Measurements from ENCODE around the gene APOL3. TPM values are rescaled to one million over a fixed set of nuclear protein-coding genes. Genes with fewer than 3 reads are reported as not detected.
"Not testable (repeated sequence)": the region's sequence is repeated elsewhere in the genome, so short reads cannot be mapped to it uniquely, and the experiment has no call there.

APOL3 gene
- total RNA-seq, 1 experiment from 2014 or later: 0.28 TPM

GRCh38 chr22:36141481-36141880 is 19.1 kb downstream of the APOL3 start:
- no peaks in the 10 kb centered on the region for H3K27me3 ChIP-seq (ENCODE audit: control insufficient read depth, insufficient read depth, low read length)

GRCh38 chr22:36138709-36139108 is 21.8 kb downstream of the APOL3 start:
- not testable (repeated sequence) for H3K36me3 ChIP-seq (replicated peaks; ENCODE audit: control insufficient read depth, insufficient read depth, low read length); DNase-seq; H3K4me3 ChIP-seq (ENCODE audit: insufficient read depth, low read depth, low read length); H3K27me3 ChIP-seq (ENCODE audit: control insufficient read depth, insufficient read depth, low read length)

More at GRCh38 chr22:36141481-36141880, 19.1 kb downstream of the APOL3 start:
- Histone ChIP-seq H3K36me3 (replicated peaks; ENCODE audit: control insufficient read depth, insufficient read depth, low read length) (no peaks in the 10 kb centered on the region), H3K4me3 (ENCODE audit: insufficient read depth, low read depth, low read length) (no peak overlapping the region)
- DNase-seq: no peak

GRCh38 chr22:36136988-36137387 is 23.6 kb downstream of the APOL3 start:
- DNase-seq: no peak
- Histone ChIP-seq H3K4me3 (ENCODE audit: insufficient read depth, low read depth, low read length) (no peak overlapping the region), H3K27me3 (ENCODE audit: control insufficient read depth, insufficient read depth, low read length) (no peaks in the 10 kb centered on the region), H3K36me3 (replicated peaks; ENCODE audit: control insufficient read depth, insufficient read depth, low read length) (no peaks in the 10 kb centered on the region)

- Histone ChIP-seq H3K4me3 (ENCODE audit: insufficient read depth, low read depth, low read length) (no peak overlapping the region), H3K36me3 (replicated peaks; ENCODE audit: control insufficient read depth, insufficient read depth, low read length) (no peaks in the 10 kb centered on the region), H3K27me3 (ENCODE audit: control insufficient read depth, insufficient read depth, low read length) (no peaks in the 10 kb centered on the region)
- no peak for DNase-seq
These were observed 24.1 kb downstream of the APOL3 start for GRCh38 chr22:36136475-36136874.

GRCh38 chr22:36135306-36135980 is 25.1 kb downstream of the APOL3 start:
- no peaks in the 10 kb centered on the region for H3K36me3 ChIP-seq (replicated peaks; ENCODE audit: control insufficient read depth, insufficient read depth, low read length)
- H3K27me3 ChIP-seq (ENCODE audit: control insufficient read depth, insufficient read depth, low read length): no peaks in the 10 kb centered on the region
- H3K4me3 ChIP-seq (ENCODE audit: insufficient read depth, low read depth, low read length): no peak overlapping the region
- no peak for DNase-seq

- Histone ChIP-seq H3K36me3 (replicated peaks; ENCODE audit: control insufficient read depth, insufficient read depth, low read length) (no peaks in the 10 kb centered on the region), H3K27me3 (ENCODE audit: control insufficient read depth, insufficient read depth, low read length) (no peaks in the 10 kb centered on the region), H3K4me3 (ENCODE audit: insufficient read depth, low read depth, low read length) (no peak overlapping the region)
- no peak for DNase-seq
These were observed 26.4 kb downstream of the APOL3 start for GRCh38 chr22:36134182-36134581.

- Histone ChIP-seq H3K36me3 (replicated peaks; ENCODE audit: control insufficient read depth, insufficient read depth, low read length) (no peaks in the 10 kb centered on the region), H3K4me3 (ENCODE audit: insufficient read depth, low read depth, low read length) (no peak overlapping the region), H3K27me3 (ENCODE audit: control insufficient read depth, insufficient read depth, low read length) (no peaks in the 10 kb centered on the region)
- peak; percentile 47 for DNase-seq
These were observed 28.6 kb downstream of the APOL3 start for GRCh38 chr22:36131907-36132306.

- H3K36me3 ChIP-seq (replicated peaks; ENCODE audit: control insufficient read depth, insufficient read depth, low read length): no peaks in the 10 kb centered on the region
- no peak for DNase-seq
- peaks cover 5% of the 10 kb centered on the region for H3K27me3 ChIP-seq (ENCODE audit: control insufficient read depth, insufficient read depth, low read length)
- no peak overlapping the region for H3K4me3 ChIP-seq (ENCODE audit: insufficient read depth, low read depth, low read length)
These were observed 30.8 kb downstream of the APOL3 start for GRCh38 chr22:36129486-36130388.

- Histone ChIP-seq H3K36me3 (replicated peaks; ENCODE audit: control insufficient read depth, insufficient read depth, low read length) (no peaks in the 10 kb centered on the region), H3K27me3 (ENCODE audit: control insufficient read depth, insufficient read depth, low read length) (peaks cover 7% of the 10 kb centered on the region), H3K4me3 (ENCODE audit: insufficient read depth, low read depth, low read length) (no peak overlapping the region)
- DNase-seq: no peak
These were observed 31.5 kb downstream of the APOL3 start for GRCh38 chr22:36129071-36129470.

GRCh38 chr22:36125994-36126531 is 34.5 kb downstream of the APOL3 start:
- peaks cover 7% of the 10 kb centered on the region for H3K27me3 ChIP-seq (ENCODE audit: control insufficient read depth, insufficient read depth, low read length)
- no peaks in the 10 kb centered on the region for H3K36me3 ChIP-seq (replicated peaks; ENCODE audit: control insufficient read depth, insufficient read depth, low read length)
- H3K4me3 ChIP-seq (ENCODE audit: insufficient read depth, low read depth, low read length): no peak overlapping the region
- no peak for DNase-seq

- H3K27me3 ChIP-seq (ENCODE audit: control insufficient read depth, insufficient read depth, low read length): peaks cover 7% of the 10 kb centered on the region
- H3K4me3 ChIP-seq (ENCODE audit: insufficient read depth, low read depth, low read length): no peak overlapping the region
- no peak for DNase-seq
- H3K36me3 ChIP-seq (replicated peaks; ENCODE audit: control insufficient read depth, insufficient read depth, low read length): no peaks in the 10 kb centered on the region
These were observed 35.1 kb downstream of the APOL3 start for GRCh38 chr22:36125434-36125833.

- no peak for DNase-seq
- H3K27me3 ChIP-seq (ENCODE audit: control insufficient read depth, insufficient read depth, low read length): peaks cover 7% of the 10 kb centered on the region
These were observed 35.9 kb downstream of the APOL3 start for GRCh38 chr22:36124666-36125065.

GRCh38 chr22:36123673-36124630 is 36.6 kb downstream of the APOL3 start:
- DNase-seq: peak; percentile 93
- no peak overlapping the region for H3K4me3 ChIP-seq (ENCODE audit: insufficient read depth, low read depth, low read length)
- H3K36me3 ChIP-seq (replicated peaks; ENCODE audit: control insufficient read depth, insufficient read depth, low read length): no peaks in the 10 kb centered on the region
- H3K27me3 ChIP-seq (ENCODE audit: control insufficient read depth, insufficient read depth, low read length): peaks cover 7% of the 10 kb centered on the region

More at GRCh38 chr22:36124666-36125065, 35.9 kb downstream of the APOL3 start:
- no peaks in the 10 kb centered on the region for H3K36me3 ChIP-seq (replicated peaks; ENCODE audit: control insufficient read depth, insufficient read depth, low read length)
- no peak overlapping the region for H3K4me3 ChIP-seq (ENCODE audit: insufficient read depth, low read depth, low read length)

Data from H7 (cell line).